ENCODE measurements around the gene PRKCH. TPM values are rescaled to one million over a fixed set of nuclear protein-coding genes. Genes with fewer than 3 reads are reported as not detected.

PRKCH gene
- total RNA-seq, 1 experiment from 2014 or later, result 170 TPM

DNA sequence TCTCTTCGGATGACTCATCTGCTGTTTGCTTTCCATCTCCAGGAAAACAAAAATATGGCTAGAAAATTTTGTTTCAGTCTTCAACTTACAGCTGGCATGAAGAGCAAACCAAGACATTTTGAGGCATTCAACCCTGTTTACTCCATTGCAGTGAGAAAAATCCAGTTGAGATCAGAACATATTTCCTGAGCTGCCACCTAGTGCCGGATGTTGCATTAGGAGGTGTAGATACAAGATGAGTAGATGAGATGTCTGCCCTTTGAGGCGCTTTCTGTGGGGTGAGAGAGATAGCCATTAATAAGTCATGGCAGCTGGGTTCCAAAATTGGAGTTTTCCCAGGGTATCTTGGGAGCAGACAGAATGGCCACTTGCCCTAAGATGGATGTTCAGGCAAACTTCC is 171.1 kb downstream of the PRKCH start:
- ChIA-PET POLR2A (ENCODE audit: unreplicated experiment) (no interaction called here), CTCF (no interaction called here)
- Histone ChIP-seq H3K9me2 (replicated peaks; ENCODE audit: low read length) (no peaks in the 10 kb centered on the region), H3K27ac (ENCODE audit: low read length) (peak overlapping the region; percentile 77), H2AFZ (ENCODE audit: low read length) (no peak overlapping the region), H3K36me3 (ENCODE audit: low read depth, low read length) (0 out of 2 replicates have a peak, but pooled peaks cover 4% of the 10 kb centered on the region), H3K4me1 (ENCODE audit: insufficient read depth, low read length) (peaks cover 37% of the 10 kb centered on the region), H3K4me3 (ENCODE audit: low read length) (no peak overlapping the region), H4K20me1 (ENCODE audit: low read length) (no peaks in the 10 kb centered on the region), H3F3A (ENCODE audit: low read length, unreplicated experiment) (no peaks in the 10 kb centered on the region), H3K9ac (ENCODE audit: low read length) (no peak overlapping the region; the same call in 1 of the 2 replicates), H3K27me3 (ENCODE audit: low read length) (no peaks in the 10 kb centered on the region), H3K9me3 (ENCODE audit: low read length) (no peaks in the 10 kb centered on the region), H3K79me2 (ENCODE audit: low read length) (no peaks in the 10 kb centered on the region), H3K4me2 (ENCODE audit: low read length) (peak overlapping the region; percentile 10)
- ATAC-seq (no peak), DNase-seq (peak; percentile 50)
- intact Hi-C loops (cut with micrococcal nuclease), result no loop called here
- TF ChIP-seq, protein P1, sequence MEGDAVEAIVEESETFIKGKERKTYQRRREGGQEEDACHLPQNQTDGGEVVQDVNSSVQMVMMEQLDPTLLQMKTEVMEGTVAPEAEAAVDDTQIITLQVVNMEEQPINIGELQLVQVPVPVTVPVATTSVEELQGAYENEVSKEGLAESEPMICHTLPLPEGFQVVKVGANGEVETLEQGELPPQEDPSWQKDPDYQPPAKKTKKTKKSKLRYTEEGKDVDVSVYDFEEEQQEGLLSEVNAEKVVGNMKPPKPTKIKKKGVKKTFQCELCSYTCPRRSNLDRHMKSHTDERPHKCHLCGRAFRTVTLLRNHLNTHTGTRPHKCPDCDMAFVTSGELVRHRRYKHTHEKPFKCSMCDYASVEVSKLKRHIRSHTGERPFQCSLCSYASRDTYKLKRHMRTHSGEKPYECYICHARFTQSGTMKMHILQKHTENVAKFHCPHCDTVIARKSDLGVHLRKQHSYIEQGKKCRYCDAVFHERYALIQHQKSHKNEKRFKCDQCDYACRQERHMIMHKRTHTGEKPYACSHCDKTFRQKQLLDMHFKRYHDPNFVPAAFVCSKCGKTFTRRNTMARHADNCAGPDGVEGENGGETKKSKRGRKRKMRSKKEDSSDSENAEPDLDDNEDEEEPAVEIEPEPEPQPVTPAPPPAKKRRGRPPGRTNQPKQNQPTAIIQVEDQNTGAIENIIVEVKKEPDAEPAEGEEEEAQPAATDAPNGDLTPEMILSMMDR (conservative IDR thresholded peaks at IDR 0.05; ENCODE audit: low read depth, low read length), result peak; percentile 28; the same call in 1 of the 2 replicates
- TF ChIP-seq EZH2 (IDR thresholded peaks at IDR 0.05; ENCODE audit: low read length, unreplicated experiment), result no peak
- BruUV-seq (replicated peaks), result no TSS peak

DNA sequence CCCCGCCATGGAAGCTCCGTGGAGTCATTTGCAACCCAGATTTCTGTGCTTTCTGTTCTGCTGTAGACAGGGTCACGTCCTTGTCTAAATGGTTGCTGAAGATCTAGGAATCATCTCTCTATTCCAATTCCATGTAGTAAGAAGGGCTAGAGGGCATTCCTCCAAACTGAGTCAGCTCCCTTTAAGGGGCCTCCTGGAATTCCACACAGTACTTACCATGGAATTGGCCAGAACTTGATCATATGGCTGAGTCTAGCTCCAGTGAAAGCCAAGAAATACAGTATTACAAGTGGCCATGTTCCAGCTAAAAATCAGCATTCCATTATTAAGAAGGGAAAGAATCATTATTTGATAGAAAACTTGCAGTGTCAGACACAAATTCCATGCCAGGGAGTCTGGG is 171.9 kb downstream of the PRKCH start:
- H2AFZ ChIP-seq (ENCODE audit: low read length), result no peak overlapping the region
- DNase-seq (peak; percentile 88), ATAC-seq (peak; percentile 51)
- H4K20me1 ChIP-seq (ENCODE audit: low read length), result no peaks in the 10 kb centered on the region
- no peak overlapping the region for H3K4me3 ChIP-seq (ENCODE audit: low read length)
- intact Hi-C loops (cut with micrococcal nuclease), result no loop called here
- peak overlapping the region; percentile 24; the same call in 1 of the 2 replicates for H3K4me2 ChIP-seq (ENCODE audit: low read length)
- H3K36me3 ChIP-seq (ENCODE audit: low read depth, low read length), result 0 out of 2 replicates have a peak, but pooled peaks cover 4% of the 10 kb centered on the region
- POLR2A ChIA-PET (ENCODE audit: unreplicated experiment), result interaction anchor here (0.6 kb wide), 1 partner anchor 86 kb away, joined by 3 read pairs; no protein-coding TSS in a partner anchor
- no peak overlapping the region for H3K9ac ChIP-seq (ENCODE audit: low read length)
- CTCF ChIA-PET, result no interaction called here
- no peaks in the 10 kb centered on the region for H3K9me2 ChIP-seq (replicated peaks; ENCODE audit: low read length)
- TF ChIP-seq, protein P1 (conservative IDR thresholded peaks at IDR 0.05; ENCODE audit: low read depth, low read length), result no peak
- TF ChIP-seq EZH2phosphoT487 (IDR thresholded peaks at IDR 0.05; ENCODE audit: borderline replicate concordance, low read length) (no peak), EZH2 (IDR thresholded peaks at IDR 0.05; ENCODE audit: low read length, unreplicated experiment) (no peak)
- H3K9me3 ChIP-seq (ENCODE audit: low read length), result no peaks in the 10 kb centered on the region
- no TSS peak for BruUV-seq (replicated peaks)
- H3K27ac ChIP-seq (ENCODE audit: low read length), result peak overlapping the region; percentile 77
- peaks cover 37% of the 10 kb centered on the region for H3K4me1 ChIP-seq (ENCODE audit: insufficient read depth, low read length)
- no peaks in the 10 kb centered on the region for H3K27me3 ChIP-seq (ENCODE audit: low read length)
- H3K79me2 ChIP-seq (ENCODE audit: low read length), result no peaks in the 10 kb centered on the region
- no peaks in the 10 kb centered on the region for H3F3A ChIP-seq (ENCODE audit: low read length, unreplicated experiment)

DNA sequence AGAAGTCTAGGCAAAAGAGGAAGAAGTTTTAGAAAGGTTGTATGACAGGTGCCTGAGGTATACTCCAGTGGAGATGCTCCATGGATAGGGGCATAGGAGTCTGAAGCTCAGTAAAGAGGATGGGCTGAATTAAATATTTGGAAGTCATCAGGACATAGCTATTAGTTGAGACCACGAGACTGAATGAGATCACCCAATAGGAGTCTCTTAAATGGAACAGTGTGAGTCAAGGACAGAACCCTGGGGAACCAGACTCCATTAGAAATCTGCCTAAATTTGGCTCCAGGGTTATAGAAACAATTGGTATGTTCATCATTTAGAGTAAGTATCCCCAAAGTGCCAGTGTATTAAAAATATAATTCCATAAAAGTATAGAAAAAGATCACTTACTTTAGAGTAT is 172.6 kb downstream of the PRKCH start:
- intact Hi-C loops (cut with micrococcal nuclease), result no loop called here
- H2AFZ ChIP-seq (ENCODE audit: low read length), result no peak overlapping the region
- no peaks in the 10 kb centered on the region for H3K9me3 ChIP-seq (ENCODE audit: low read length)
- peaks cover 37% of the 10 kb centered on the region for H3K4me1 ChIP-seq (ENCODE audit: insufficient read depth, low read length)
- TF ChIP-seq EZH2phosphoT487 (IDR thresholded peaks at IDR 0.05; ENCODE audit: borderline replicate concordance, low read length), result no peak
- TF ChIP-seq EZH2 (IDR thresholded peaks at IDR 0.05; ENCODE audit: low read length, unreplicated experiment), result no peak
- TF ChIP-seq, protein P1 (conservative IDR thresholded peaks at IDR 0.05; ENCODE audit: low read depth, low read length), result no peak
- H3K79me2 ChIP-seq (ENCODE audit: low read length), result no peaks in the 10 kb centered on the region
- ATAC-seq (no peak), DNase-seq (no peak)
- no peak overlapping the region for H3K27ac ChIP-seq (ENCODE audit: low read length)
- H3K36me3 ChIP-seq (ENCODE audit: low read depth, low read length), result 0 out of 2 replicates have a peak, but pooled peaks cover 4% of the 10 kb centered on the region
- no peak overlapping the region for H3K4me3 ChIP-seq (ENCODE audit: low read length)
- H3F3A ChIP-seq (ENCODE audit: low read length, unreplicated experiment), result no peaks in the 10 kb centered on the region
- CTCF ChIA-PET, result no interaction called here
- no peaks in the 10 kb centered on the region for H3K9me2 ChIP-seq (replicated peaks; ENCODE audit: low read length)
- no peak overlapping the region for H3K9ac ChIP-seq (ENCODE audit: low read length)
- no peaks in the 10 kb centered on the region for H4K20me1 ChIP-seq (ENCODE audit: low read length)
- no peaks in the 10 kb centered on the region for H3K27me3 ChIP-seq (ENCODE audit: low read length)
- BruUV-seq (replicated peaks), result no TSS peak
- H3K4me2 ChIP-seq (ENCODE audit: low read length), result no peak overlapping the region
- POLR2A ChIA-PET (ENCODE audit: unreplicated experiment), result no interaction called here
